ENCODE results near the gene PDCD1.

DNA sequence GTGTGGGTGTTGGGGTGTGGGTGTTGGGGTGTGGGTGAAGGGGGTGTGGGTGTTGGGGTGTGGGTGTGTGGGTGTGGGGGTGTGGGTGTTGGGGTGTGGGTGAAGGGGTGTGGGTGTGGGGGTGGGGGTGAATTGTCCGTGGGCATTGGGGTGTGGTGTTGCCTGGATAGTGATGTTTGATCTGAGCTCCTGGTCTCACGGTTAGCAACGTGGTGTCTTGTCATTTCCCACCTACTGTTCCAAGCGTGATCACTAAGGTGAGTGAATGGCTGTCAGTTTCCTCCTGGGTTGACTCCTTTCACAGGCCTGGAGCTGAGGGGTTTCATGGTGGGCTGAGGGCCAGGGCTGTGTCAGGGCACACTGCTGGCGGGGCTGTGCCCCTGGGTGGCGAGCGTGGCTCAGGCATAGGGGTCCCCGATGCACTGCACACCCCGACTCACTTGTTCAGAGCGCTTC, 38.1 kb upstream of the PDCD1 start:
- TF ChIP-seq POLR2A (IDR thresholded peaks at IDR 0.05; ENCODE audit: insufficient read depth in 1 of 2, low read depth in 2 of 2, low read length in 2 of 2) (no peak), CEBPB (IDR thresholded peaks at IDR 0.05; ENCODE audit: borderline replicate concordance, low read depth, low read length) (no peak), JARID2 (CRISPR knock-in tag; IDR thresholded peaks at IDR 0.05; ENCODE audit: insufficient replicate concordance) (no peak), ZBTB42 (CRISPR knock-in tag; IDR thresholded peaks at IDR 0.05) (no peak), TCF7L2 (IDR thresholded peaks at IDR 0.05; ENCODE audit: low read depth, low read length) (no peak), SNRNP70 (IDR thresholded peaks at IDR 0.05; ENCODE audit: low read depth, low read length) (no peak), FOXK2 (IDR thresholded peaks at IDR 0.05) (no peak), FOXM1 (CRISPR knock-in tag; IDR thresholded peaks at IDR 0.05) (no peak)
- TF ChIP-seq, protein P1, sequence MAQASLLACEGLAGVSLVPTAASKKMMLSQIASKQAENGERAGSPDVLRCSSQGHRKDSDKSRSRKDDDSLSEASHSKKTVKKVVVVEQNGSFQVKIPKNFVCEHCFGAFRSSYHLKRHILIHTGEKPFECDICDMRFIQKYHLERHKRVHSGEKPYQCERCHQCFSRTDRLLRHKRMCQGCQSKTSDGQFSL (CRISPR knock-in tag; IDR thresholded peaks at IDR 0.05): no peak
- TF ChIP-seq, protein P2, sequence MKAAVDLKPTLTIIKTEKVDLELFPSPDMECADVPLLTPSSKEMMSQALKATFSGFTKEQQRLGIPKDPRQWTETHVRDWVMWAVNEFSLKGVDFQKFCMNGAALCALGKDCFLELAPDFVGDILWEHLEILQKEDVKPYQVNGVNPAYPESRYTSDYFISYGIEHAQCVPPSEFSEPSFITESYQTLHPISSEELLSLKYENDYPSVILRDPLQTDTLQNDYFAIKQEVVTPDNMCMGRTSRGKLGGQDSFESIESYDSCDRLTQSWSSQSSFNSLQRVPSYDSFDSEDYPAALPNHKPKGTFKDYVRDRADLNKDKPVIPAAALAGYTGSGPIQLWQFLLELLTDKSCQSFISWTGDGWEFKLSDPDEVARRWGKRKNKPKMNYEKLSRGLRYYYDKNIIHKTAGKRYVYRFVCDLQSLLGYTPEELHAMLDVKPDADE (CRISPR knock-in tag; IDR thresholded peaks at IDR 0.05): no peak
- TF ChIP-seq, protein P3, sequence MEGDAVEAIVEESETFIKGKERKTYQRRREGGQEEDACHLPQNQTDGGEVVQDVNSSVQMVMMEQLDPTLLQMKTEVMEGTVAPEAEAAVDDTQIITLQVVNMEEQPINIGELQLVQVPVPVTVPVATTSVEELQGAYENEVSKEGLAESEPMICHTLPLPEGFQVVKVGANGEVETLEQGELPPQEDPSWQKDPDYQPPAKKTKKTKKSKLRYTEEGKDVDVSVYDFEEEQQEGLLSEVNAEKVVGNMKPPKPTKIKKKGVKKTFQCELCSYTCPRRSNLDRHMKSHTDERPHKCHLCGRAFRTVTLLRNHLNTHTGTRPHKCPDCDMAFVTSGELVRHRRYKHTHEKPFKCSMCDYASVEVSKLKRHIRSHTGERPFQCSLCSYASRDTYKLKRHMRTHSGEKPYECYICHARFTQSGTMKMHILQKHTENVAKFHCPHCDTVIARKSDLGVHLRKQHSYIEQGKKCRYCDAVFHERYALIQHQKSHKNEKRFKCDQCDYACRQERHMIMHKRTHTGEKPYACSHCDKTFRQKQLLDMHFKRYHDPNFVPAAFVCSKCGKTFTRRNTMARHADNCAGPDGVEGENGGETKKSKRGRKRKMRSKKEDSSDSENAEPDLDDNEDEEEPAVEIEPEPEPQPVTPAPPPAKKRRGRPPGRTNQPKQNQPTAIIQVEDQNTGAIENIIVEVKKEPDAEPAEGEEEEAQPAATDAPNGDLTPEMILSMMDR (CRISPR knock-in tag; IDR thresholded peaks at IDR 0.05): no peak
- TF ChIP-seq, protein P4, sequence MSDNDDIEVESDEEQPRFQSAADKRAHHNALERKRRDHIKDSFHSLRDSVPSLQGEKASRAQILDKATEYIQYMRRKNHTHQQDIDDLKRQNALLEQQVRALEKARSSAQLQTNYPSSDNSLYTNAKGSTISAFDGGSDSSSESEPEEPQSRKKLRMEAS (IDR thresholded peaks at IDR 0.05): no peak
